IMR-90 (cell line): ENCODE data around the gene SERPINA4. TPM values are rescaled to one million over a fixed set of nuclear protein-coding genes. Genes with fewer than 3 reads are reported as not detected.

Source experiments
- ATAC-seq: fragments of 200-7000 bp; cut with Tn5 transposase; 2 replicates; pipeline ENCODE4 v1.9.1; 2020; ENCODE audit warnings: low read depth, mild to moderate bottlenecking, moderate library complexity
- BruUV-seq: library from RNA; stranded (reverse); fragments of 400-500 nt; replicated peaks from 2 replicates; lab custom pipeline; 2021; lab: Mats Ljungman, UMichigan
- CTCF ChIA-PET: fragments of 300-600 bp; formaldehyde crosslinking; extraction: SDS; loops from one replicate; lab custom pipeline; 2021; ENCODE audit warnings: antibody characterized with exemption; lab: Yijun Ruan, JAX
- POLR2A ChIA-PET: fragments of 300-600 bp; sonication (Branson Sonifier 250); formaldehyde crosslinking; loops from one replicate; lab custom pipeline; 2022; ENCODE audit warnings: antibody characterized with exemption; ENCODE audit not compliant: unreplicated experiment; lab: Charles Lee
- DNase-seq: peaks from one replicate; pipeline ENCODE4 v3.0.0; 2013
- H2AFZ ChIP-seq: replicated peaks from 2 replicates; pipeline ENCODE3; 2013; ENCODE audit warnings: low read length, mild to moderate bottlenecking; ENCODE audit not compliant: poor library complexity
- H2AK5ac ChIP-seq: 2 replicates; pipeline ENCODE4 v1.6.1; 2013; ENCODE audit warnings: low read depth, low read length, inconsistent platforms
- H2AK9ac ChIP-seq: replicated peaks from 2 replicates; pipeline ENCODE3; 2013; ENCODE audit warnings: mild to moderate bottlenecking, low read depth, low read length, moderate library complexity; ENCODE audit not compliant: poor library complexity
- H2BK120ac ChIP-seq: 2 replicates; pipeline ENCODE4 v1.6.1; 2013; ENCODE audit warnings: low read depth, low read length, inconsistent platforms
- H2BK15ac ChIP-seq: 3 replicates; pipeline ENCODE4 v1.6.1; 2013; ENCODE audit warnings: low read depth, low read length, inconsistent platforms
- H2BK20ac ChIP-seq: 2 replicates; pipeline ENCODE4 v1.6.1; 2013; ENCODE audit warnings: low read depth, mild to moderate bottlenecking, inconsistent platforms, low read length, moderate library complexity
- H2BK5ac ChIP-seq: 2 replicates; pipeline ENCODE4 v1.6.1; 2013; ENCODE audit warnings: mild to moderate bottlenecking, low read depth, low read length, inconsistent platforms; ENCODE audit not compliant: poor library complexity, severe bottlenecking
- H3K14ac ChIP-seq: replicated peaks from 2 replicates; pipeline ENCODE4 v1.6.1; 2013; ENCODE audit warnings: low read depth, low read length, inconsistent platforms
- H3K18ac ChIP-seq: 2 replicates; pipeline ENCODE4 v1.6.1; 2013; ENCODE audit warnings: low read depth, low read length, control low read depth
- H3K23ac ChIP-seq: 2 replicates; pipeline ENCODE4 v1.6.1; 2013; ENCODE audit warnings: low read depth, low read length, inconsistent platforms
- H3K27ac ChIP-seq: 2 replicates; pipeline ENCODE4 v1.5.1; 2013; ENCODE audit warnings: mild to moderate bottlenecking, control low read depth, low read length; ENCODE audit not compliant: insufficient read depth
- H3K27me3 ChIP-seq: 2 replicates; pipeline ENCODE4 v1.6.1; 2013; ENCODE audit warnings: low read length; ENCODE audit not compliant: control insufficient read depth, insufficient read depth
- H3K36me3 ChIP-seq: 2 replicates; pipeline ENCODE4 v1.6.1; 2013; ENCODE audit warnings: low read length, mixed read lengths; ENCODE audit not compliant: control insufficient read depth, insufficient read depth
- H3K4ac ChIP-seq: 2 replicates; pipeline ENCODE4 v1.6.1; 2013; ENCODE audit warnings: low read depth, low read length, inconsistent platforms
- H3K4me1 ChIP-seq: 2 replicates; pipeline ENCODE4 v1.6.1; 2013; ENCODE audit warnings: low read length, mixed read lengths; ENCODE audit not compliant: control insufficient read depth, insufficient read depth
- H3K4me2 ChIP-seq: 2 replicates; pipeline ENCODE4 v1.6.1; 2013; ENCODE audit warnings: low read depth, mild to moderate bottlenecking, control low read depth, low read length, moderate library complexity
- H3K4me3 ChIP-seq: 2 replicates; pipeline ENCODE4 v1.5.1; 2013; ENCODE audit warnings: low read depth, mild to moderate bottlenecking, control low read depth, low read length, moderate library complexity; ENCODE audit not compliant: insufficient read depth
- H3K56ac ChIP-seq: 2 replicates; pipeline ENCODE4 v1.6.1; 2013; ENCODE audit warnings: low read length, inconsistent platforms; ENCODE audit not compliant: insufficient read depth; ENCODE audit errors: extremely low read depth
- H3K79me1 ChIP-seq, 2 experiments: 2 replicates each; pipeline ENCODE4 v1.6.1; 2013; ENCODE audit warnings: low read length in 2 of 2, inconsistent platforms in 1 of 2, low read depth in 1 of 2
- H3K9ac ChIP-seq: 2 replicates; pipeline ENCODE4 v1.6.1; 2013; ENCODE audit warnings: low read depth, low read length, control low read depth
- H3K9me1 ChIP-seq: 2 replicates; pipeline ENCODE4 v1.6.1; 2013; ENCODE audit warnings: low read length, inconsistent platforms; ENCODE audit not compliant: insufficient read depth
- H3K9me3 ChIP-seq: 2 replicates; pipeline ENCODE4 v1.6.1; 2013; ENCODE audit warnings: low read length; ENCODE audit not compliant: control insufficient read depth, insufficient read depth
- H4K20me1 ChIP-seq: 2 replicates; pipeline ENCODE4 v1.6.1; 2013; ENCODE audit warnings: low read length, inconsistent platforms; ENCODE audit not compliant: insufficient read depth
- H4K5ac ChIP-seq: 2 replicates; pipeline ENCODE4 v1.6.1; 2013; ENCODE audit warnings: mild to moderate bottlenecking, low read depth, low read length, control low read depth
- H4K8ac ChIP-seq, 2 experiments: 2 replicates each; pipeline ENCODE4 v1.6.1; 2013; ENCODE audit warnings: low read depth in 2 of 2, low read length in 2 of 2, control low read depth in 1 of 2, inconsistent platforms in 1 of 2
- H4K91ac ChIP-seq: 2 replicates; pipeline ENCODE4 v1.6.1; 2013; ENCODE audit warnings: low read depth, low read length, inconsistent platforms; ENCODE audit not compliant: insufficient read depth
- BHLHE40 ChIP-seq: fragments of 150-350 bp; IDR thresholded peaks from 2 replicates; pipeline ENCODE4 v1.6.1; 2016; ENCODE audit warnings: mild to moderate bottlenecking, low read depth, low read length
- CEBPB ChIP-seq: IDR thresholded peaks from 2 replicates; pipeline ENCODE4 v1.6.1; 2012; ENCODE audit warnings: low read depth, low read length, improper control_type of control experiment
- CHD1 ChIP-seq: IDR thresholded peaks from 2 replicates; pipeline ENCODE4 v1.6.1; 2012; ENCODE audit warnings: low read depth, low read length, improper control_type of control experiment
- FOS ChIP-seq: fragments of 150-350 bp; IDR thresholded peaks from 2 replicates; pipeline ENCODE4 v1.6.1; 2016; ENCODE audit warnings: low read depth, low read length
- MAFK ChIP-seq: IDR thresholded peaks from 2 replicates; pipeline ENCODE4 v1.6.1; 2012; ENCODE audit warnings: low read depth, low read length, improper control_type of control experiment
- MAZ ChIP-seq: IDR thresholded peaks from 2 replicates; pipeline ENCODE4 v1.6.1; 2012; ENCODE audit warnings: low read depth, mild to moderate bottlenecking, low read length, improper control_type of control experiment, moderate library complexity, borderline replicate concordance
- MXI1 ChIP-seq: IDR thresholded peaks from 2 replicates; pipeline ENCODE4 v1.6.1; 2012; ENCODE audit warnings: low read depth, mild to moderate bottlenecking, low read length, moderate library complexity, borderline replicate concordance
- NFE2L2 ChIP-seq: fragments of 150-350 bp; IDR thresholded peaks from 2 replicates; pipeline ENCODE4 v1.6.1; 2016; ENCODE audit warnings: low read depth, mild to moderate bottlenecking, low read length
- POLR2A ChIP-seq: IDR thresholded peaks from 2 replicates; pipeline ENCODE4 v1.6.1; 2012; ENCODE audit warnings: mild to moderate bottlenecking, low read depth, low read length
- RAD21 ChIP-seq: IDR thresholded peaks from 2 replicates; pipeline ENCODE4 v1.6.1; 2012; ENCODE audit warnings: low read length, improper control_type of control experiment
- RCOR1 ChIP-seq: IDR thresholded peaks from 2 replicates; pipeline ENCODE4 v1.6.1; 2012; ENCODE audit warnings: mild to moderate bottlenecking, low read length, improper control_type of control experiment; ENCODE audit not compliant: insufficient replicate concordance
- RFX5 ChIP-seq: IDR thresholded peaks from 2 replicates; pipeline ENCODE4 v1.8.0; 2012; ENCODE audit warnings: low read depth, mild to moderate bottlenecking, low read length, moderate library complexity
- SMC3 ChIP-seq: fragments of 150-350 bp; IDR thresholded peaks from 2 replicates; pipeline ENCODE4 v1.6.1; 2016; ENCODE audit warnings: low read depth, mild to moderate bottlenecking, antibody characterized with exemption, low read length, moderate library complexity
- WGBS, 2 experiments: methylation state at CpG; one replicate each; pipeline versions ENCODE4 v1.1.5 to v1.1.7; 2013; ENCODE audit warnings: missing lambda C conversion rate in 2 of 2; ENCODE audit not compliant: insufficient read length in 1 of 2; ENCODE audit errors: extremely low coverage in 2 of 2; 5-methylcytosine and 5-hydroxymethylcytosine counted together
- dilution Hi-C: fragments of 300-500 bp; cut with HindIII; formaldehyde crosslinking; loops from one replicate; pipeline ENCODE4 v1.14.3; 2018; ENCODE audit warnings: low sequenced_read_pairs; ENCODE audit not compliant: unreplicated experiment
- in situ Hi-C: fragments of 300-500 bp; cut with MboI; formaldehyde crosslinking; loops from 3 replicates; pipeline ENCODE4 v1.14.3; 2019; ENCODE audit warnings: low sequenced_read_pairs, inconsistent platforms, mixed read lengths
- intact Hi-C: fragments of 100-400 bp; cut with micrococcal nuclease; formaldehyde crosslinking; loops from 2 replicates; pipeline ENCODE4 v1.10.0; 2022
- polyA plus RNA-seq, 3 experiments: library from polyadenylated mRNA; depleted of rRNA; stranded (reverse); fragments of >200 nt; gene quantifications; 2 replicates each; pipeline ENCODE4 v1.2.3, GENCODE V29; 2012; ENCODE audit warnings: low replicate concordance in 1 of 3
- total RNA-seq: library from RNA; depleted of rRNA; stranded (reverse); fragments of >200 nt; gene quantifications from 2 replicates; pipeline ENCODE4 v1.2.3, GENCODE V29; 2012
- TF ChIP-seq, protein P1 (sequence below): fragments of 150-350 bp; IDR thresholded peaks from 2 replicates; pipeline ENCODE4 v1.6.1; 2016; ENCODE audit warnings: low read depth, mild to moderate bottlenecking, low read length, moderate library complexity, borderline replicate concordance
- TF ChIP-seq, protein P2 (sequence below): conservative IDR thresholded peaks from 2 replicates; pipeline ENCODE4 v1.5.1; 2012; ENCODE audit warnings: mild to moderate bottlenecking, low read depth, low read length, improper control_type of control experiment
- TF ChIP-seq, protein P3 (sequence below): fragments of 150-350 bp; IDR thresholded peaks from 2 replicates; pipeline ENCODE4 v1.6.1; 2017; ENCODE audit warnings: mild to moderate bottlenecking, antibody characterized with exemption, low read length, low read depth

SERPINA4 gene
- total and polyA plus RNA-seq, 2 of the 4 experiments (the other 2 are of a cell fraction) = not detected

DNA sequence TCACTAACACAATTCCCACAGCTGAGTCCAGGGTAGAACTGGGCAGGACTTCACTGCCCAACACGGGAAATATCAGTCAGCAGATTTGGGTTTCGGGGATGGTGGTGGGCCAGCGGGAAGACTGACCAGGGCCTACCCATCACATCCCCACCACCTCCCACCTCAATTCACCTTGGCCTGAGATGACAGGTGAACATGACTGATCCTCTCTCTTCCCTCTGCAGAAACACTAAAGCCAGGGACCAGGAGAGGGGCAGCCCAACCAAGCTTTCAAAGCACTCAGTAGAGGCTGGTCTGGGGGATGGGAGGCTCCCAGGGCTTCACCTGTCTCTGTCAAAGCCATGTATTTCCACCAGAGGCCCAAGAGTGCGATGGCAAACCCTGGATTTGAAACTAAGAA is 22.3 kb downstream of the SERPINA4 start:
- H3K4me2 ChIP-seq = no peak overlapping the region
- no peak overlapping the region for H3K4ac ChIP-seq
- no peak overlapping the region for H2BK20ac ChIP-seq
- no peaks in the 10 kb centered on the region for H3K36me3 ChIP-seq
- CTCF ChIA-PET = no interaction called here
- no peaks in the 10 kb centered on the region for H3K4me1 ChIP-seq
- no peak overlapping the region for H3K18ac ChIP-seq
- no peak overlapping the region for H2BK120ac ChIP-seq
- no CpG with 5 or more reads among the region's 4 CpGs for WGBS, 2 experiments
- in situ Hi-C loops = no loop called here
- no peak overlapping the region for H3K14ac ChIP-seq
- no peak overlapping the region for H2BK5ac ChIP-seq
- intact Hi-C loops = no loop called here
- H3K9me3 ChIP-seq = no peaks in the 10 kb centered on the region
- H2AK9ac ChIP-seq = no peak overlapping the region
- ATAC-seq = no peak
- H3K79me1 ChIP-seq = no peaks in the 10 kb centered on the region
- no peaks in the 10 kb centered on the region for H3K9me1 ChIP-seq
- no peak for TF ChIP-seq NFE2L2
- TF ChIP-seq FOS = no peak
- TF ChIP-seq RCOR1 = no peak
- TF ChIP-seq, protein P1, sequence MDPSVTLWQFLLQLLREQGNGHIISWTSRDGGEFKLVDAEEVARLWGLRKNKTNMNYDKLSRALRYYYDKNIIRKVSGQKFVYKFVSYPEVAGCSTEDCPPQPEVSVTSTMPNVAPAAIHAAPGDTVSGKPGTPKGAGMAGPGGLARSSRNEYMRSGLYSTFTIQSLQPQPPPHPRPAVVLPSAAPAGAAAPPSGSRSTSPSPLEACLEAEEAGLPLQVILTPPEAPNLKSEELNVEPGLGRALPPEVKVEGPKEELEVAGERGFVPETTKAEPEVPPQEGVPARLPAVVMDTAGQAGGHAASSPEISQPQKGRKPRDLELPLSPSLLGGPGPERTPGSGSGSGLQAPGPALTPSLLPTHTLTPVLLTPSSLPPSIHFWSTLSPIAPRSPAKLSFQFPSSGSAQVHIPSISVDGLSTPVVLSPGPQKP = no peak
- TF ChIP-seq RFX5 = no peak
- TF ChIP-seq POLR2A = no peak
- TF ChIP-seq MAFK = no peak
- TF ChIP-seq, protein P2, sequence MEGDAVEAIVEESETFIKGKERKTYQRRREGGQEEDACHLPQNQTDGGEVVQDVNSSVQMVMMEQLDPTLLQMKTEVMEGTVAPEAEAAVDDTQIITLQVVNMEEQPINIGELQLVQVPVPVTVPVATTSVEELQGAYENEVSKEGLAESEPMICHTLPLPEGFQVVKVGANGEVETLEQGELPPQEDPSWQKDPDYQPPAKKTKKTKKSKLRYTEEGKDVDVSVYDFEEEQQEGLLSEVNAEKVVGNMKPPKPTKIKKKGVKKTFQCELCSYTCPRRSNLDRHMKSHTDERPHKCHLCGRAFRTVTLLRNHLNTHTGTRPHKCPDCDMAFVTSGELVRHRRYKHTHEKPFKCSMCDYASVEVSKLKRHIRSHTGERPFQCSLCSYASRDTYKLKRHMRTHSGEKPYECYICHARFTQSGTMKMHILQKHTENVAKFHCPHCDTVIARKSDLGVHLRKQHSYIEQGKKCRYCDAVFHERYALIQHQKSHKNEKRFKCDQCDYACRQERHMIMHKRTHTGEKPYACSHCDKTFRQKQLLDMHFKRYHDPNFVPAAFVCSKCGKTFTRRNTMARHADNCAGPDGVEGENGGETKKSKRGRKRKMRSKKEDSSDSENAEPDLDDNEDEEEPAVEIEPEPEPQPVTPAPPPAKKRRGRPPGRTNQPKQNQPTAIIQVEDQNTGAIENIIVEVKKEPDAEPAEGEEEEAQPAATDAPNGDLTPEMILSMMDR = no peak
- no peak for TF ChIP-seq MXI1
- TF ChIP-seq, protein P3, sequence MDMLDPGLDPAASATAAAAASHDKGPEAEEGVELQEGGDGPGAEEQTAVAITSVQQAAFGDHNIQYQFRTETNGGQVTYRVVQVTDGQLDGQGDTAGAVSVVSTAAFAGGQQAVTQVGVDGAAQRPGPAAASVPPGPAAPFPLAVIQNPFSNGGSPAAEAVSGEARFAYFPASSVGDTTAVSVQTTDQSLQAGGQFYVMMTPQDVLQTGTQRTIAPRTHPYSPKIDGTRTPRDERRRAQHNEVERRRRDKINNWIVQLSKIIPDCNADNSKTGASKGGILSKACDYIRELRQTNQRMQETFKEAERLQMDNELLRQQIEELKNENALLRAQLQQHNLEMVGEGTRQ = no peak
- TF ChIP-seq CEBPB = no peak
- TF ChIP-seq BHLHE40 = no peak
- no peak for TF ChIP-seq MAZ
- no peak for TF ChIP-seq SMC3
- no peak for TF ChIP-seq RAD21
- no peak for TF ChIP-seq CHD1
- no peak overlapping the region for H3K27ac ChIP-seq
- no peak overlapping the region for H3K56ac ChIP-seq
- H3K23ac ChIP-seq = no peak overlapping the region
- DNase-seq = no peak
- dilution Hi-C loops = no loop called here
- H2BK15ac ChIP-seq = no peak overlapping the region
- no peak overlapping the region for H3K4me3 ChIP-seq
- H4K20me1 ChIP-seq = no peaks in the 10 kb centered on the region
- no peak overlapping the region for H4K5ac ChIP-seq
- no peak overlapping the region for H2AK5ac ChIP-seq
- H4K8ac ChIP-seq = no peak overlapping the region
- peaks cover 6% of the 10 kb centered on the region for H3K27me3 ChIP-seq
- POLR2A ChIA-PET = no interaction called here
- BruUV-seq = no TSS peak
- H2AFZ ChIP-seq = no peak overlapping the region
- no peak overlapping the region for H4K91ac ChIP-seq
- H3K9ac ChIP-seq = no peak overlapping the region
